HG03103 (cell line): ENCODE data around the gene MFSD8.
"Not testable (repeated sequence)": the region's sequence is repeated elsewhere in the genome, so short reads cannot be mapped to it uniquely, and the experiment has no call there.

ENCODE experiments used
- ATAC-seq: cut with Tn5 transposase; IDR thresholded peaks from one replicate; pipeline ENCODE4 v1.9.1; 2021; ENCODE audit warnings: low read depth; ENCODE audit not compliant: unreplicated experiment

MFSD8 gene

GRCh38 chr4:127965062-127965802 lies at the start of gene MFSD8, which contains the start of gene ABHD18:
MFSD8 (minus strand) TSS chr4:127965173; CDS start chr4:127965133, 40 bp downstream.
ABHD18 (plus strand) TSS chr4:127965406; CDS start chr4:127982956, 17,550 bp downstream.
- ATAC-seq: peak; percentile 94

GRCh38 chr4:128009428-128009827 lies 44.5 kb upstream of the MFSD8 start:
- ATAC-seq: peak; percentile 60

- no peak for ATAC-seq
These were observed 41.6 kb upstream of the MFSD8 start for GRCh38 chr4:128006592-128006991.

- ATAC-seq: peak; percentile 96
These were observed 32.8 kb upstream of the MFSD8 start for GRCh38 chr4:127997534-127998388.

GRCh38 chr4:127996521-127996920 lies 31.5 kb upstream of the MFSD8 start:
- not testable (repeated sequence) for ATAC-seq

GRCh38 chr4:127995776-127996175 lies 30.8 kb upstream of the MFSD8 start:
- no peak for ATAC-seq

- no peak for ATAC-seq
These were observed 28.2 kb upstream of the MFSD8 start for GRCh38 chr4:127993151-127993550.

- ATAC-seq: no peak
These were observed 23.7 kb upstream of the MFSD8 start for GRCh38 chr4:127988638-127989037.

GRCh38 chr4:127985989-127986388 lies 21.0 kb upstream of the MFSD8 start:
- no peak for ATAC-seq

- ATAC-seq: no peak
These were observed 17.5 kb upstream of the MFSD8 start for GRCh38 chr4:127982445-127982844.

- ATAC-seq: no peak
These were observed 14.0 kb upstream of the MFSD8 start for GRCh38 chr4:127978930-127979329.

- no peak for ATAC-seq
These were observed 10.3 kb upstream of the MFSD8 start for GRCh38 chr4:127975121-127975770.

- ATAC-seq: not testable (repeated sequence)
These were observed 6.0 kb upstream of the MFSD8 start for GRCh38 chr4:127970925-127971324.

- no peak for ATAC-seq
These were observed 3.6 kb upstream of the MFSD8 start for GRCh38 chr4:127968586-127968985.

- ATAC-seq: no peak
These were observed 2.3 kb upstream of the MFSD8 start for GRCh38 chr4:127967141-127967775.

- peak; percentile 26 for ATAC-seq
These were observed 816 bp upstream of the MFSD8 start for GRCh38 chr4:127965803-127966175.

GRCh38 chr4:127964426-127965061 lies 429 bp downstream of the MFSD8 start:
- ATAC-seq: peak; percentile 15

GRCh38 chr4:127963633-127964398 lies 1.2 kb downstream of the MFSD8 start:
- ATAC-seq: not testable (repeated sequence)

- ATAC-seq: no peak
These were observed 5.2 kb downstream of the MFSD8 start for GRCh38 chr4:127959794-127960193.
